ENCODE data around the gene ALK.

Gene ALK

DNA sequence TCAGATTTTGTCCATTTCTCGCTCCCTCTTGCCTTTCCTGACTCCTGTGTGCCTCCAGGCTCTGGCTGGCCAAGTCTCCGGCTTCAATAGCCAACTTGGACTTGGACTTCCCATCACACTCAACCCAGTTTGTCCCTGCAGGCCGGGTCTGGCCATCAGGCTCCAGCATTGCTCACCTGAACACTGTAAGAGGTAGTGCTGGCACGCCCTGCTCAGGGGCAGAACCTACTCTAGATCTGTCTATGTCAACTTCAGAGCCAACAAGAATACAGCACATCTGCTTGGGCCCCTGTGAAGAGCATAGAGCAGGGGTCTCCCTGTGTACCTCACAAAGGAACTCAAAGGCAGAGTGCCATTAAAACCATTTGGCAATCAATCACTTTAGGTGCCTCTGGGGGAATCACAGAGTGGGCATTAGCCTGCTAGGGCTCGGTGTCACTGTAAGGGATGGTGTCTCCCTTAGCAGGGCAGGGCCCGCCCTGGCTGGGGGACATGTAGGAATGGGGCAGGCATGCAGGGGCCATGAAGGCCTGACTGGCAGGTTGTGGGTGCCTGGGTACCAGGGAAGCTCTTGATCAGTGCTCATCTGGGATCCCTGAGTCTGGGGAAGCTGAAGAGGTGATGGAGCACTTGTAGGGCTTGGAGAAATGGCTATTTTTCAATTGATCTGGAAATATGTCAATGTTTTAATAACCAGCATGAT is 480.3 kb downstream of the ALK start:
- TF ChIP-seq, protein P1, sequence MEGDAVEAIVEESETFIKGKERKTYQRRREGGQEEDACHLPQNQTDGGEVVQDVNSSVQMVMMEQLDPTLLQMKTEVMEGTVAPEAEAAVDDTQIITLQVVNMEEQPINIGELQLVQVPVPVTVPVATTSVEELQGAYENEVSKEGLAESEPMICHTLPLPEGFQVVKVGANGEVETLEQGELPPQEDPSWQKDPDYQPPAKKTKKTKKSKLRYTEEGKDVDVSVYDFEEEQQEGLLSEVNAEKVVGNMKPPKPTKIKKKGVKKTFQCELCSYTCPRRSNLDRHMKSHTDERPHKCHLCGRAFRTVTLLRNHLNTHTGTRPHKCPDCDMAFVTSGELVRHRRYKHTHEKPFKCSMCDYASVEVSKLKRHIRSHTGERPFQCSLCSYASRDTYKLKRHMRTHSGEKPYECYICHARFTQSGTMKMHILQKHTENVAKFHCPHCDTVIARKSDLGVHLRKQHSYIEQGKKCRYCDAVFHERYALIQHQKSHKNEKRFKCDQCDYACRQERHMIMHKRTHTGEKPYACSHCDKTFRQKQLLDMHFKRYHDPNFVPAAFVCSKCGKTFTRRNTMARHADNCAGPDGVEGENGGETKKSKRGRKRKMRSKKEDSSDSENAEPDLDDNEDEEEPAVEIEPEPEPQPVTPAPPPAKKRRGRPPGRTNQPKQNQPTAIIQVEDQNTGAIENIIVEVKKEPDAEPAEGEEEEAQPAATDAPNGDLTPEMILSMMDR (IDR thresholded peaks at IDR 0.05; ENCODE audit: low read depth, low read length), result no peak
- TF ChIP-seq, protein P2, sequence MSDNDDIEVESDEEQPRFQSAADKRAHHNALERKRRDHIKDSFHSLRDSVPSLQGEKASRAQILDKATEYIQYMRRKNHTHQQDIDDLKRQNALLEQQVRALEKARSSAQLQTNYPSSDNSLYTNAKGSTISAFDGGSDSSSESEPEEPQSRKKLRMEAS (IDR thresholded peaks at IDR 0.05; ENCODE audit: low read depth, low read length), result no peak
- no peak for TF ChIP-seq POLR2A (IDR thresholded peaks at IDR 0.05; ENCODE audit: extremely low read depth, insufficient read length)
- no peak for TF ChIP-seq MYC (IDR thresholded peaks at IDR 0.05; ENCODE audit: low read depth, low read length)
- no peak for DNase-seq (ENCODE audit: low read depth)
- no peak overlapping the region for H3K4me3 ChIP-seq (ENCODE audit: low read depth, low read length)

DNA sequence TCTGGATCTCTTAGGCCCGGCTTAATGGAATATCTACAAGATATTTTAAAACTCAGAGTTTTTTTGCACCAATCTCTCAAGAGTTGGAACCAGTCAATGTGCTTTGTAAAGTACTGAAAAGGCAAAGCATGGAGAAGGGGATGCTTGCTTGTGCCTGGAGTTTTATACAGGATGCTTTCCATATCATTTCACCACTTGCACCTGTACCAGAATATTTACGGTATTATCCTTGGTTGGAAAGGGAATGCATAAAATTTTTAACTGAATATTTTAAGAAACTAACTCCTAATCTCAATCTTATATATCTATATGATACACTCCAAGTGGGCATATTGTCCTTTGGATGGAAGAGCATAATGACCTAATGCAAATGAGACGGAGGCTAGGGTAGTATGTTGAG is 487.5 kb downstream of the ALK start:
- DNase-seq (ENCODE audit: low read depth), result no peak
- TF ChIP-seq, protein P1 (IDR thresholded peaks at IDR 0.05; ENCODE audit: low read depth, low read length), result no peak
- TF ChIP-seq, protein P2 (IDR thresholded peaks at IDR 0.05; ENCODE audit: low read depth, low read length), result no peak
- no peak for TF ChIP-seq POLR2A (IDR thresholded peaks at IDR 0.05; ENCODE audit: extremely low read depth, insufficient read length)
- no peak for TF ChIP-seq MYC (IDR thresholded peaks at IDR 0.05; ENCODE audit: low read depth, low read length)
- no peak overlapping the region for H3K4me3 ChIP-seq (ENCODE audit: low read depth, low read length)

DNA sequence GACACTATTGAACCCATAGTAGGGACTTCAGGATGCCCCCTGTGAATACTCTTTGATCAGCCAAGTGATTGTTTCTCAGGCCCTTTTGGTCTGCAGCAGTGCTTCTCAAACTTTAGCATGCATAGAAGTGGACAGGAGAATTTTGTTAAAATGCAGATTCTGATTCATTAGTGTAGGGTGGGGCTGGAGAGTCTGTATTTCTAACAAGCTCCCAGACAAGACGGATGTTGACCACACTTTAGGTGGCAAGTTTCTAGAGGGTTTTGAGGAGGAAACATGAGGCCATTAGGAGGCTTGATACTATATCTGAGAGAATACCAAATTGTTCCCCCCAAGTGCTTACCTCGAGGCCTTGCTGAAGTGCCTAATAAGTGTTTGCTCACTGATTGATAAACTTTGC is 488.3 kb downstream of the ALK start:
- DNase-seq (ENCODE audit: low read depth), result no peak
- no peak overlapping the region for H3K4me3 ChIP-seq (ENCODE audit: low read depth, low read length)
- TF ChIP-seq POLR2A (IDR thresholded peaks at IDR 0.05; ENCODE audit: extremely low read depth, insufficient read length), result no peak
- TF ChIP-seq, protein P1 (IDR thresholded peaks at IDR 0.05; ENCODE audit: low read depth, low read length), result no peak
- no peak for TF ChIP-seq MYC (IDR thresholded peaks at IDR 0.05; ENCODE audit: low read depth, low read length)
- TF ChIP-seq, protein P2 (IDR thresholded peaks at IDR 0.05; ENCODE audit: low read depth, low read length), result no peak

DNA sequence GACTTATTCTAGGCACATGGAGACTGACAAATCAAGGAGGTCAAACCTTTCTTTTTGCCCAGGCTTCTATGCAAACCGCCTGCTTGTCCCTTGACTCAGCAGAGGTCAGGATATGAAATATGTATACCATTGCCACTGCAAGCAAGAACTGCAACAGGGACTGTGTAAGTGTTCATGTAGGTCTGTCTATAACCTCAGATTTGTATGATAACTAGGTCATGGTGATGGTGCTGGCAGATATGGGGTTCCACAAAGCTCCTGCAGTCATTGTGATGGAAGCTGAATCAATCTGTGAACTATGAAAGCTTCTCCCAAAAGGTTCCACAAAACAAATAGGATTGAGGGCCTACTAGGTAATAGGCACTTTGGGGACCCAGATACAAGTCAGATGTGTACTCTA is 489.9 kb downstream of the ALK start:
- no peak for DNase-seq (ENCODE audit: low read depth)
- TF ChIP-seq, protein P2 (IDR thresholded peaks at IDR 0.05; ENCODE audit: low read depth, low read length), result no peak
- no peak overlapping the region for H3K4me3 ChIP-seq (ENCODE audit: low read depth, low read length)

DNA sequence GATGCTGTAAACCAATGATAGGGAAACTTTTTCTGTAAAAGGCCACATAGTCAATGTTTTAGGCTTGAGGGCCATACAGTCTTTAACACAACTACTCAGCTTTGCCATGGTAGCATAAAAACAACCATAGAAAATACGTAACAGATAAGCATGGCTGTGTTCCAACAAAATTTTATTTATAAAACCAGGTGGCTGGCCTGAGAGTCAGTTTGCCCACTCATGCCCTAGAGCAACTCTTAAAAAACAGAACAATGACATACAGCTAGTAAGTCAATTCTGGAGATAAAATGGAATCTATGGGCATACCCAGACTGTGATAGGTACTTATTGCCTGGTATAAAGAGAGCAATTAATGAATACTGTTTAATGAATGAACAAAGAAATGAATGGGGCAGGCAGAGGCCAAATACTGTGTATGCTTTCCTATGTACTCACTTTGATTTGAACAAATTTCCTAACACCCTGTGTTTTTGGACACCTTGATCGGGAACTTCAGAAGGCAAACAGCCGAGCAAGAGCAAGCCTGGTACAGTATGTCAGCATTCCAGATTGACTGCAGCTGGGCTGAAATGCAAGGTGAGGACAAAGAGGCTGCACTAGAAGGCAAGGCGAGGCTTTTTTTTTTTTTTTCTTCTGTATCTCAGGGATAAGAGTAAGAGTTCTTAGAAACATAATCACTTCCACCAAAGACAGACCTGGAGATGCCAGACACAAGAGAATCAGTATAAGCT is 490.8 kb downstream of the ALK start:
- TF ChIP-seq, protein P2 (IDR thresholded peaks at IDR 0.05; ENCODE audit: low read depth, low read length), result no peak
- TF ChIP-seq POLR2A (IDR thresholded peaks at IDR 0.05; ENCODE audit: extremely low read depth, insufficient read length) (no peak), MYC (IDR thresholded peaks at IDR 0.05; ENCODE audit: low read depth, low read length) (no peak)
- TF ChIP-seq, protein P1 (IDR thresholded peaks at IDR 0.05; ENCODE audit: low read depth, low read length), result no peak
- DNase-seq (ENCODE audit: low read depth), result no peak
- H3K4me3 ChIP-seq (ENCODE audit: low read depth, low read length), result no peak overlapping the region

DNA sequence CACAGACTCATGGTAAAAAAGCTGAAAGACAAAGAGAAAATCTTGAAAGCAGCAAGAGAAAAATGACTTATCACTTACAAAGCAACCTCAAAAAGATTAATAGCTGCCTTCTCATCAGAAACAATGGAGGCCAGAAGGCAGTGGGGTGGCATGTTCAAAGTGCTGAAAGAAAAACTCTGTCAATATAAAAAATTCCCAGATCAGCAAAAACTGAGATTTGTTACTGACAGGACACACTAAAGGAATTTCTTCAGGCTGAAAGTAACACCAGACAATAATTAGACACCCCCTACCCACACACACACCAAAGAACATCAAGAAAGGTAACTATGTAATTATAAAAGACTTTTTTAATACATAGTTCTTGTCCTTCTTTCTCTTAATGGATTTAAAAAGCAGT is 495.0 kb downstream of the ALK start:
- DNase-seq (ENCODE audit: low read depth), result no peak
- TF ChIP-seq, protein P2 (IDR thresholded peaks at IDR 0.05; ENCODE audit: low read depth, low read length), result no peak
- TF ChIP-seq, protein P1 (IDR thresholded peaks at IDR 0.05; ENCODE audit: low read depth, low read length), result no peak
- TF ChIP-seq POLR2A (IDR thresholded peaks at IDR 0.05; ENCODE audit: extremely low read depth, insufficient read length) (no peak), MYC (IDR thresholded peaks at IDR 0.05; ENCODE audit: low read depth, low read length) (no peak)
- H3K4me3 ChIP-seq (ENCODE audit: low read depth, low read length), result no peak overlapping the region

All from NB4 (cell line).